Left lung (tissue), 10 donors: ENCODE data around the gene ITIH4. TPM values are rescaled to one million over a fixed set of nuclear protein-coding genes. Genes with fewer than 3 reads are reported as not detected.

Experiments used
- ATAC-seq: fragments of 200-7000 bp; cut with Tn5 transposase; one replicate; pipeline ENCODE4 v1.9.1; 2020; ENCODE audit warnings: moderate library complexity
- DNase-seq, 4 donors: peaks; one replicate each; pipeline ENCODE4 v3.0.0-alpha.2; 2013 to 2020
- H3K27ac ChIP-seq, 2 donors: fragments of 200-600 bp; sonication (generic) in 1 of 2; one replicate each; pipeline versions ENCODE4 v1.5.0 to v1.8.0; 2020 to 2021
- H3K27me3 ChIP-seq, 2 donors: fragments of 200-600 bp; sonication (generic) in 1 of 2; one replicate each; pipeline versions ENCODE4 v1.5.0 to v1.8.0; 2020 to 2021
- H3K36me3 ChIP-seq, 2 donors: fragments of 200-600 bp; sonication (generic) in 1 of 2; one replicate each; pipeline versions ENCODE4 v1.5.0 to v1.8.0; 2020 to 2021
- H3K4me1 ChIP-seq, 2 donors: fragments of 200-600 bp; one replicate each; pipeline ENCODE4 v1.8.0; 2021
- H3K4me3 ChIP-seq, 2 donors: fragments of 200-600 bp; sonication (generic) in 1 of 2; one replicate each; pipeline versions ENCODE4 v1.5.0 to v1.8.0; 2020 to 2021; ENCODE audit warnings: mild to moderate bottlenecking in 1 of 2
- H3K9me3 ChIP-seq, 2 donors: fragments of 200-600 bp; sonication (generic) in 1 of 2; one replicate each; pipeline versions ENCODE4 v1.5.0 to v1.8.0; 2020 to 2021
- CTCF ChIP-seq, 2 donors: fragments of 200-600 bp; sonication (generic) in 1 of 2; IDR thresholded peaks; one replicate each; pipeline versions ENCODE4 v1.5.0 to v1.8.0; 2021; ENCODE audit warnings: antibody characterized with exemption in 2 of 2
- intact Hi-C, 2 donors: fragments of 100-400 bp; cut with DNase I; formaldehyde crosslinking; loops; one replicate each; pipeline versions ENCODE4 v1.11.2 to v1.14.2; 2022
- polyA plus RNA-seq, 6 donors: library from polyadenylated mRNA; unstranded; fragments of 120-200 nt; gene quantifications; one replicate each; pipeline ENCODE4 v1.2.1, GENCODE V29; 2013; ENCODE audit not compliant: insufficient read length in 6 of 6
- total RNA-seq, 2 donors: library from RNA; stranded (reverse); fragmentation: NEBNext Ultra II Directional; extraction: Animal tissue kit (Norgen Biotek cat#: 25700); gene quantifications; one replicate each; pipeline ENCODE4 v1.2.1, GENCODE V29; 2021
- donor health status: DM: no; HTN: yes; CAD: no.
- donor health status: DM: no; HTN: no; CAD: no.

The ITIH4 gene
- total and polyA plus RNA-seq, 8 donors, result 7.7 to 16.3 (median 9.8) TPM

GRCh38 chr3:52843881-52844280 lies 13.4 kb upstream of the ITIH4 start:
- no peaks in the 10 kb centered on the region for H3K9me3 ChIP-seq
- intact Hi-C loops, result loop anchor here in 1 of 2 donors (10.0 kb wide), 1 partner anchor 231 kb away; no protein-coding TSS in a partner anchor
- H3K4me3 ChIP-seq, result no peak overlapping the region
- H3K4me1 ChIP-seq, result peaks cover 10 to 37% of the 10 kb centered on the region in 2 donors
- peak overlapping the region in 1 of 2 donors; percentile 61 for H3K27ac ChIP-seq
- H3K36me3 ChIP-seq, result peaks cover 0 to 47% of the 10 kb centered on the region in 2 donors
- DNase-seq, result no peak
- no peak for ATAC-seq
- no peak for TF ChIP-seq CTCF (IDR thresholded peaks at IDR 0.05)
- H3K27me3 ChIP-seq, result no peaks in the 10 kb centered on the region

DNA sequence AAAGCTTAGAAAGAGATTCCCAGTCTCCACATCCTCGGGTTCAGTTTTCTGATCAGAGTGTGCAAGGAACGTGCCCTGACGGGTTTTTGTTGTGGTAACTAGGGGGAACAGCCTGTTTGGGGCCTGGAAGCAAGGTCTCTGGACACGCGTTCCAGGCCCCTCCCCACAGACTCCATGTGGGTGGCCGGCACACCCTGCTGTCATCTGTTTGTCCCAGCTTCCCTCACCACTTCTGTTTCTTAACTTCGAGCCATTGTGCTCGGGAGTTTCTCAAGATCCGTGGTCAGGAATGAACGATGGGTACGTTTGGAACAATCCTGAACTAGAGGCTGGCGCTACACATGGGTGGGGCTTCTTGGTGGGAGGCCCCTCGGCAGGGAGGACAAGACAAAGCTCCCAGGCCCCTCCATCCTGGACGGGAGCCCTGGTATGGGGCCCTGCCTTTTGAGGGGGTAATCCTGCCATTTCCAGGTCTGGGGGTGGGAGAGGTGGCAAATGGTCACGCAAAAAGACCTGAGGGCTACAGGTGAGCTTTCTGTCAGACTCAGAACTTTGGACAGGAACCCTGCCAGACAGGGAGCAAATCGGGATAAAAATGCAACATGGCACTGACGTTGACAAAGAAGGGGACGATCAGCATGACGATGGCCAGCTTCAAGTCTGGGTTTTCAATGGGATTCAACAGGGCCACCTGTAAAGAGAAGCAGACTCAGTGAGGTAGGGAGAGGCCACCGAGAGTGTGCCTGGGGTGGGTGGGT lies 12.8 kb upstream of the ITIH4 start:
- DNase-seq (no peak), ATAC-seq (peak; percentile 15)
- Histone ChIP-seq H3K4me3 (no peak overlapping the region), H3K27me3 (no peaks in the 10 kb centered on the region), H3K36me3 (peaks cover 0 to 47% of the 10 kb centered on the region in 2 donors), H3K9me3 (no peaks in the 10 kb centered on the region), H3K27ac (peak overlapping the region in 1 of 2 donors; percentile 61), H3K4me1 (peaks cover 10 to 37% of the 10 kb centered on the region in 2 donors)
- intact Hi-C loops, result loop anchor here in 1 of 2 donors (10.0 kb wide), 1 partner anchor 232 kb away; no protein-coding TSS in a partner anchor
- no peak for TF ChIP-seq CTCF (IDR thresholded peaks at IDR 0.05)

DNA sequence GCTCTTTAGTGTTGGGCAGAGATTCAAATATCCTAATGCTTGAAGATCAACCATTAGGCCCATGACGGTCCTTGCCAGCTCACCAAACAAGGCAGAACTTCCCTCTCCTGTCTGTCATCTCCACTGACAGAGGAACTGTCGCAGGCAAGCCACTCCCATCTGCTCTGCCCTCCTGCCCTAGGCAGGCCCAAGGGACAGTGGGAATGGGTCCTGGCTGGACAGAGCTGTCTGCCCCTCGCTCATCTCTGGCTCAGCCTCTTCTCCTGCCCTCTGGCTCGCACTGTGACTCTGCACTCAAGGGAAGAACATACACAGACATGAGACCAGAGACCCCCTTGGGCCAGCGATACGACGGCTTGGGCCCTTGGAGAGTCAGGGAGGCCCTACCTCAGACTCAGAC lies 12.0 kb upstream of the ITIH4 start:
- ATAC-seq (peak; percentile 12), DNase-seq (no peak)
- no peaks in the 10 kb centered on the region for H3K27me3 ChIP-seq
- intact Hi-C loops, result loop anchor here in 1 of 2 donors (10.0 kb wide), 1 partner anchor 232 kb away; no protein-coding TSS in a partner anchor
- peak overlapping the region in 1 of 2 donors; percentile 61 for H3K27ac ChIP-seq
- H3K9me3 ChIP-seq, result no peaks in the 10 kb centered on the region
- TF ChIP-seq CTCF (IDR thresholded peaks at IDR 0.05), result no peak
- peaks cover 10 to 37% of the 10 kb centered on the region in 2 donors for H3K4me1 ChIP-seq
- peaks cover 0 to 46% of the 10 kb centered on the region in 2 donors for H3K36me3 ChIP-seq
- no peak overlapping the region for H3K4me3 ChIP-seq

DNA sequence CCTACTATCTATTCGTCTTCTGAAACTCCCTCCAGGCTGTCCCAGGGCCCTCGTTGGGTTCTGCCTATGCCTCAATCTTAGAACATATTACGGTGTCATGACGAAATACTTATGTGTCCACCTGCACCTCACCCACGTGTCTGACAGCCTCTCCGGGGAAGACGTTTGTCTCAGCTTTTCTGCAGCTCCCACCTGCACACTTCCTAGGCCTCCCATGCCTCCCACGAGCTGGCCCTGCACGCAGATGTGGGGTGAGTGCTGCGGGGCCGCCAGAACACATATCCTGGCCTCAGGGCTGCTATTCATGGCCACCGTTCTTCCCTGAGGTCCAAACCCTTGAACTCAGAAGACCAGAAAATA lies 11.5 kb upstream of the ITIH4 start:
- Histone ChIP-seq H3K27me3 (no peaks in the 10 kb centered on the region), H3K36me3 (peaks cover 0 to 51% of the 10 kb centered on the region in 2 donors), H3K4me3 (no peak overlapping the region), H3K9me3 (no peaks in the 10 kb centered on the region), H3K27ac (no peak overlapping the region), H3K4me1 (peaks cover 10 to 37% of the 10 kb centered on the region in 2 donors)
- intact Hi-C loops, result loop anchor here in 1 of 2 donors (10.0 kb wide), 1 partner anchor 233 kb away; no protein-coding TSS in a partner anchor
- DNase-seq (no peak), ATAC-seq (no peak)
- TF ChIP-seq CTCF (IDR thresholded peaks at IDR 0.05), result no peak

GRCh38 chr3:52841211-52841980 lies 10.9 kb upstream of the ITIH4 start:
- TF ChIP-seq CTCF (IDR thresholded peaks at IDR 0.05), result no peak
- Histone ChIP-seq H3K27ac (no peak overlapping the region), H3K27me3 (no peaks in the 10 kb centered on the region), H3K4me3 (no peak overlapping the region), H3K36me3 (peaks cover 0 to 56% of the 10 kb centered on the region in 2 donors), H3K4me1 (peaks cover 10 to 37% of the 10 kb centered on the region in 2 donors), H3K9me3 (no peaks in the 10 kb centered on the region)
- ATAC-seq (no peak), DNase-seq (no peak)
- intact Hi-C loops, result loop anchor here in 1 of 2 donors (10.0 kb wide), 1 partner anchor 233 kb away; no protein-coding TSS in a partner anchor
